ENCODE measurements around the gene DIP2B.

GRCh38 chr12:50545213-50545612 is 40.4 kb downstream of the DIP2B start:
- TF ChIP-seq CTCF (conservative IDR thresholded peaks at IDR 0.05): no peak
- TF ChIP-seq EZH2 (IDR thresholded peaks at IDR 0.05; ENCODE audit: low read depth): no peak

Data from PC-9 (cell line).